ENCODE data around the gene GNL3L.
"Not testable (repeated sequence)": the region's sequence is repeated elsewhere in the genome, so short reads cannot be mapped to it uniquely, and the experiment has no call there.

Gene GNL3L, protein sequence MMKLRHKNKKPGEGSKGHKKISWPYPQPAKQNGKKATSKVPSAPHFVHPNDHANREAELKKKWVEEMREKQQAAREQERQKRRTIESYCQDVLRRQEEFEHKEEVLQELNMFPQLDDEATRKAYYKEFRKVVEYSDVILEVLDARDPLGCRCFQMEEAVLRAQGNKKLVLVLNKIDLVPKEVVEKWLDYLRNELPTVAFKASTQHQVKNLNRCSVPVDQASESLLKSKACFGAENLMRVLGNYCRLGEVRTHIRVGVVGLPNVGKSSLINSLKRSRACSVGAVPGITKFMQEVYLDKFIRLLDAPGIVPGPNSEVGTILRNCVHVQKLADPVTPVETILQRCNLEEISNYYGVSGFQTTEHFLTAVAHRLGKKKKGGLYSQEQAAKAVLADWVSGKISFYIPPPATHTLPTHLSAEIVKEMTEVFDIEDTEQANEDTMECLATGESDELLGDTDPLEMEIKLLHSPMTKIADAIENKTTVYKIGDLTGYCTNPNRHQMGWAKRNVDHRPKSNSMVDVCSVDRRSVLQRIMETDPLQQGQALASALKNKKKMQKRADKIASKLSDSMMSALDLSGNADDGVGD

GRCh38 chrX:54529552-54530356 is at the start of gene GNL3L:
TSS of gene GNL3L (plus strand) at chrX:54530219. CDS start at chrX:54532567, 2,348 bp downstream.
- DNase-seq = peak; percentile 84

- DNase-seq = no peak
Observed at GRCh38 chrX:54482839-54483593, 47.0 kb upstream of the GNL3L start.

- DNase-seq = no peak
Observed at GRCh38 chrX:54483946-54484345, 46.1 kb upstream of the GNL3L start.

GRCh38 chrX:54484666-54485065 is 45.4 kb upstream of the GNL3L start:
- DNase-seq = no peak

GRCh38 chrX:54489819-54490218 is 40.2 kb upstream of the GNL3L start:
- DNase-seq = not testable (repeated sequence)

DNA sequence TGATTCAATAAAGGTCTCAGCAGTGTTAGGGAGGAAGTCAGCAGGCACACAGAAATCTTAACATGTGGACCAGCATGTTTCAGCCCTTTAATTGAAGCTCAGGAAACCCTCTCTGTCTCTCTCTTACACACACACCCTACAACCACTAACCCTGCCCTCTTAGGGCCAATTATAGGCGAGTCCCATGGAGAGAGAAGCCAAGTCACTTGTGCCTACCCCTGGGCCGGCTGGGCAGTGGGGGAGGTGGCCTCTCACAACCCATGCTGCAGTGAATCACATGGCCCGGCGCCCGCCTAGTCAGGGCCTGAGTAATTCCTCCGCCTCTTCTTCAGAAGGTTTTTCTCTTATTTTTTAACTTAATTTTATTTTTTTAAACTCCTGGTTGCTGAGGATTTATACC is 37.7 kb upstream of the GNL3L start:
- no peak for DNase-seq

DNA sequence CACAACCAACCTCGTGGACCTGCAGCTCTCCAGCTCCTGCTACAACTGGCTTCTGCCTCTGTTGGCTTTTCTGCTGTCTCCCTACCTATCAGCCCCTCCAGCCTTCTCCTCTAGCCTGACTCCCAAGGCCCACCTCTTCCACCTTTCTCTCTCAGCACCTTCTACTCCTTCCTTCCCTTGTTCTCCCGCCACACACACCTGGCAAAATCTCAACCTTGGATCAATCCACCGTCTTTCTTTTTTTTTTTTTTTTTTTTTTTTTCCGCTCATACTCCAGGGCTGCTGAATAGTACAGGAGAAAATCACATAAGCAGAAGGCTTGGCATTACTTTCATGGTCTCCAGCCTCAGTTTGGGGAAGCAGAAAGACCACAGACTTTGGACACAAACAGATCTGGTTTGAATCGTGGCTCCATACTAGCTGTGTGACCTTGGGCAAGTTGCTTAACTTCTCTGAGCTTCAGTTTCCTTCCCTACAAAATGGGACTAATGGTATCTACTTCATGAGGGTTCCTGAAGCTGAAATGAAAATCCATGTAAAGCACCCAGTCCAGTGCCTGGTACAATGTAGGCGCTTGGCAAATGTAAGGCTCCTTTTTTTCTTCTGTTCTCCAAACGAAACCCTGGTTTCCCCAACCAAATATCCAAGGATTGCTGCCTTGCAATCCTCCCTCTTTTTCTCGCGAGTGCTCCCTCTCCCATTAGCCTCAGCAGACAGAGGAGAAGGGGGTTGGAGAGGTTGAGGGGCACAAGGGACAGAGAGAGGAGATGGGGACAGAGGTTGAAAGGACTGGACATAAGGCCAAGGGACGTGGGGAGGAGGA is 35.6 kb upstream of the GNL3L start:
- no peak for DNase-seq

GRCh38 chrX:54494989-54495813 is 34.8 kb upstream of the GNL3L start:
- DNase-seq = no peak

GRCh38 chrX:54495814-54496516 is 34.1 kb upstream of the GNL3L start, which contains the start of gene FGD1:
TSS of gene FGD1 (minus strand) at chrX:54496234. CDS start at chrX:54495432, 802 bp downstream.
- DNase-seq = peak; percentile 29

DNA sequence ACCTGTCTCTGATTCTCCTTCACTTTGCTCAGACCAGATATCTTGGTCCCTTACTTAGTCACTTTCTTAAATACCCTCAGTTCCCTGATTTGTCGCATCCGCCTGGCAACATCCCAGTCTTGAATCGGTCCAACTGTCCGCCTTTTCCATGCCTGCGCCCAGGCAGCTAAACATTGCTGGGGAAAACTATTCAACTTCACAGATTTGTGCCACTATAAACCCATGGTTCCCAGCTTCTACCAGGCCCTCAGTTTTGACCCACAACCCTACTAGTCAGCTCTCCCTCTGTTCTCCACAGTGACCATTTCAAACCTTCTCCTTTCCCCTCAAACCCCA is 33.5 kb upstream of the GNL3L start:
- no peak for DNase-seq

- DNase-seq = no peak
Observed at GRCh38 chrX:54496936-54497335, 33.1 kb upstream of the GNL3L start.

- DNase-seq = no peak
Observed at GRCh38 chrX:54509400-54509799, 20.6 kb upstream of the GNL3L start.

DNA sequence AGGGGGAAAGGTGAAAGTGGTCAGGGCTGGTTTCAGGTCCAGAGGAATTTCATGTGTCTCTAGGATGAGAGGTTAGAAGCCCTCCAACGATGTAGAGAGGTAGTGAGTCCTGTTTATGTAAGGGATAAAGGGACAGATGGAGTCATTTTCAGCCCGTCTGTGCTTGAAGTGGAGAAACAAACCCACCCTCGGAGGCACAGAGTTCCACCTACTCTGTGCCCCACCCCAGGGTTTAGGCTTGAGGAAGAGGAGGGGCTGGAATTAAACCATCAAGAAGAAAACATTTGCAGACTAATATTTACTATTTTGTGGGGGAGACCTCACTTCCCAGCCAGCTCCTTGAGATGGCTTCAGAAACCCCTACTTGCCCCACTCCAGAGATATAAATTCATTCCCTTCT is 868 bp upstream of the GNL3L start:
- DNase-seq = peak; percentile 47

GRCh38 chrX:54530357-54530900 is 410 bp downstream of the GNL3L start:
- DNase-seq = no peak

GRCh38 chrX:54534271-54534670 is 4.3 kb downstream of the GNL3L start:
- DNase-seq = no peak

DNA sequence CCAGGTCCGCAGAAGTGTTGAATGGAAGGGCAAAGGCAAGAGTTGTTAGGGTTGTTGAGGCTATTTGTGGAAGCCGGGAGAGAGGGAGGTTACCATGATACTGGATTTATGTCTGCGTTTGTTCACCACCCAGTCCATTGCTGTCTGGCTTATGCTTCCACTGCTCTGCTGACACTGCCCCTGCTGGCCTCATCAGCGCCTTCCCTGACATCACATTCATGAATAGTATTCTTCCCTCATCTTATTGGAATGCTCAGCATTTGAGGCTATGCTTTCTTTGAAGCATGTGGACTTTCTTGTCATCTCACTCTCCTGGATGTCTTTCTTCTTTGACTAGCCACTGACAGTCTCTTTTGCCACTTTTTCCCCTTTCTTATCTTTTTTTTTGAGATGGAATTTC is 10.3 kb downstream of the GNL3L start:
- DNase-seq = no peak

DNA sequence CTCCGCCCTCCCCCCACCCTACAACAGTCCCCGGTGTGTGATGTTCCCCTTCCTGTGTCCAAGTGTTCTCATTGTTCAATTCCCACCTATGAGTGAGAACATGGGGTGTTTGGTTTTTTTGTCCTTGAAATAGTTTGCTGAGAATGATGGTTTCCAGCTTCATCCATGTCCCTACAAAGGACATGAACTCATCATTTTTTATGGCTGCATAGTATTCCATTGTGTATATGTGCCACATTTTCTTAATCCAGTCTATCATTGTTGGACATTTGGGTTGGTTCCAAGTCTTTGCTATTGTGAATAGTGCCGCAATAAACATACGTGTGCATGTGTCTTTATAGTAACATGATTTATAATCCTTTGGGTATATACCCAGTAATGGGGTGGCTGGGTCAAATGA is 12.2 kb downstream of the GNL3L start:
- DNase-seq = not testable (repeated sequence)

DNA sequence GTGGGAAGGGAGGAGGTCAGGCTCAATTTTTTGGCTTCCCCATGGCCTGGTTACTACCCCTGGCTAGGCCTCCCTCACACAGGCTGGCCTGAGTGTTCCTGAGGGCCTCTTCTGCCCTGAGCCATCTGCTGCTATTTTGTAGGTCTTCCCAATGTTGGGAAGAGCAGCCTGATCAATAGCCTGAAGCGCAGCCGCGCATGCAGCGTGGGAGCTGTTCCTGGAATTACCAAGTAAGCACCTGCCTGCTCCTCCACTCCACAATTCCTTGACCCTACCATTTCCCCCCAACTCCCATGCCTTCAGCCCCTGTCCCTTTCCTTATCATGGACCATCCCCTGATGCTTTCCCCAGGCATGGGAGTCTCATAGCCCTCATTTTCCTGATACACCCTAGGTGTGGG is 20.8 kb downstream of the GNL3L start:
- no peak for DNase-seq

GRCh38 chrX:54551801-54552200 is 21.8 kb downstream of the GNL3L start:
- no peak for DNase-seq

- DNase-seq = not testable (repeated sequence)
Observed at GRCh38 chrX:54555006-54555405, 25.0 kb downstream of the GNL3L start.
